HG03064 (cell line): ENCODE measurements around the gene CAMK1G.

Source experiments
- ATAC-seq: cut with Tn5 transposase; IDR thresholded peaks from one replicate; pipeline ENCODE4 v1.9.1; 2021; ENCODE audit warnings: low read depth; ENCODE audit not compliant: unreplicated experiment

The CAMK1G gene

DNA sequence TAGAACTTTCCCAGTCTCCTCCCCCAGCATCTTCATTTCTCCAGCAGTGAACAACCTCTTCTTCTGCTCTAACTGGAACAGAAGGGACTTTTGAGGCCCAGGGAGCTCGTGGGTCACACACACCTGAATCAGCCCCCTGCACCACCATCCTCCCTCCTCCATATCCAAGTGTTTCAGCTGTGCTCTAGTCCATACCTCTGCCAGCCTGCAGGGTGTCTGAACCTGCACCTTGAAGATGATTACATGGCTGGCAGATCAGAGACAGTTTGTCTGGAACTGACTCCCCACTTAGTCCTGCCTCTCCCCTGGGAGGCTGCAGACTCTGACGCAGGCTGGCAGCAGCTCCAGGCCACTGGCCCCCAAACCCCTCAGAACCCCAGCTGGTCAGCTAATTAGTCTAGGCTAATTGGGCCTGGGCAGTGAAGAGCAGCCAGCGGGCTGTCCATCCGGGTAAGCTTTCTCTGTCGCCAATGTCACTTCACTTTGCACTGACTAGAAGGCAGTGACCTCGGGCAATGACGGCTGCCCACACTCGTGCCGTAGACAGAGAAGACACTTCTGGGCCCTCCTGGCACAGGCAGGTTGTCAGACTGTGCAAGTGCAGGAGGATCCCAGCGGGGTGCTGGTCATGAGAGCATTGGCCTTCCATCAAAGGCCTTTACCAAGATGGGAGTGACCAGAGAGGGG is 12.2 kb downstream of the CAMK1G start:
- no peak for ATAC-seq

DNA sequence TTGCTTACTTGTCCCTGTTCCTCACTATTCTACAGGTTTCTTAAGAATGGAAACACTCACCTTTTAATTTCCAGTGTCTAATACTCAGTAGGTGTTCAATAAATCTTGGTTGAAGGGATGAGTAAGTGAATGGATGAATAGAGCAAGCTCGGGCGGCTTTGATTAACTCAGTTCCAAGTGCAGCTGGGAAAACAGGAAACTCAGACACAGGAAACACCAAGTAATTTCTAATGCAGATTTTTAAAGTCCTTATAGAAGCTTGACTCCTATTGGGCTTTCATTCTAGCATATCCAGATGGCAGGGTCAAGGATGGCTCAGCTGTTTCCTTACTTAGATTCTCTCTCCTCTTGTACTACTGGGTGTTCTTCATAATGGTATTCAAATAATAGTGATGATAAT is 14.0 kb downstream of the CAMK1G start:
- ATAC-seq, result no peak

DNA sequence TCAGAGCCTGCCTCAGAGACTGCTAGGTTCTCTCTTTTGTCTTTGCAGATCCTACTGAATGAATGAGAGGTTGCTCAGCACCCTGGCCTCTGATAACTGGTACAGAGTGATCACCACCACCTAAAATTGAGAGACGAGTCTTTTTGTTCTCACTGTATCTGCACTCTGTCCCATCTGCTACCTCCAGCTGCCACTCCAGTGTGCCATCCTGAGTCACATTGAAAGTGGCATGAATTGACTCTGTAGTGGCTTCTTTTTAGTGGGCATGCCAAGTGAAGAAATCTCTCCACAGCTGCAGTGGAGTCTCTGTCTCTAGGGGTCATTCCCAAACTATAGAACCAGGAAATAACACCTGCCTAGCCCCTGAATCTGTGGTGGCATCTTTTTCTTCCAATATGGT is 14.7 kb downstream of the CAMK1G start:
- no peak for ATAC-seq

DNA sequence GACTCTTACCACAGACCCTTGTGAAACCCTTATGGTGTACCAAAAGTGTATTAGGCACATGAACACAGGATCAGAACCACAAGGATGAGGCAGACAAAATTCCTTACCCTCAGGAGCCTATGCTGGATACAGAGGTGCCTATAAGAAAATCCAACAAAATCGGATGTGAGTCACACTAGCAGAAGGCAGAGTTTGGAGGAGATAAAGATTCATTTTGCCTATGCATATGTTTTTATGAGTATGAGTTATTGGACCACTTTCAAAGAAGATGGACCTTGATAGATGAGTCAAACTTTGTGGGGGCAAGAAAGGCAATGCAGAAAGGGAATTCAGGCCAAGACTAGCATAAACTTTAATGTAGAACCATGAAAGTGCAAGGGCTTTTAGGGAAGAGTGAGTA is 17.0 kb downstream of the CAMK1G start:
- no peak for ATAC-seq

DNA sequence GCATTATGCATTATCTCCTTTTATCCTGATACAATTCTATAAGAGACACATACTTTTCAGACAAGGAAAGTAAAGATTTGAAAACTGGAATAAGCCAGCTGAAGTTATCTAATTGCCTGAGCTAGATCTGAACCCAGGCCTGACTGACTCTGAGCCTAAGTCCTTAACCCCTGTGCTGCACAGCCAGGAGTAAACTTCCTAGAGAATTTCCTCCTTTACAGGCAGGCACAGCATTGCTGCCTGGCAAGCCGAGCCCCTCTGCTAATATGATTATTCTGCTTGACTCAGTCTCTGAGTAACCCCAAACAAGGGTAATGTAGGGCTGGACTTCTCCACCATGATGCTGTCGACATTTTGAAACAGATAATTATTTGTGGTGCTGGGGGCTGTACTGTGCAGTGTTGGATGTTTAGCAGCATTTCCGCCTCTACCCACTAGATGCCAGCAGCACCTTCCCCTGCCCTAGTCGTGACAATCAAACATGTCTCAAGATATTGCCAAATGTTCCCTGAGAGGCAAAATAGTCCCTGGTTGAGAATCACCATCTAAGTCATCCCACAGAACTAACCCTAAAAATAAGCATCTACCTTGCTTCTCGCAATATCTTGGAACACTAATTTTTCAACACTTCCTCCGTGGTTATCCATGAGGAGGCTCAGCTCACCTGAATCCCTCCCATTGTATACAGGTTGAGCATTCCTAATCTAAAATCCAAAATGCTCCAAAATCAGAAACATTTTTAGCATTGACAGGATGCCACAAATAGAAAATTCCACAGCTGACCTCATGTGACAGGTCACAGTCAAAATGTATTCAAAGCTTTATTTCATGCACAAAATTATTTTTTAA is 18.5 kb downstream of the CAMK1G start:
- ATAC-seq, result no peak

DNA sequence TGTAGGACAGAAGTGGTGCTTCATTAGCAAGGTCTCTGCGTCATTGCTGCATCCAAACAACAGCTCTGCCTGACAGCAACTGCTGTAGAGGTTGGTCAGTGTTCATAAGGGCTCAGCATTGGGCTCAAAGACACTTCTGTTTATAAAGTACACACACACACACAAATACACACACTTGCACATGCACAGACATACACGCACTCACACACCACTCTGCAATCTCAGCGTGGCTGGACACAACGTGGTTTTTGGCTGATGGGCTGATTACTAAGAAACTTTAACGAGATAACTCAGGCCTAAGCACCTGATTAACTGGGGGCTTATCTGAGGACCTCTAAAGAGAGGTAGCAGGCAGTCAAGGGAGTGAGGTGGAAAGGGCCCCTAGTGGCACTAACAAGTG is 20.4 kb downstream of the CAMK1G start:
- no peak for ATAC-seq

DNA sequence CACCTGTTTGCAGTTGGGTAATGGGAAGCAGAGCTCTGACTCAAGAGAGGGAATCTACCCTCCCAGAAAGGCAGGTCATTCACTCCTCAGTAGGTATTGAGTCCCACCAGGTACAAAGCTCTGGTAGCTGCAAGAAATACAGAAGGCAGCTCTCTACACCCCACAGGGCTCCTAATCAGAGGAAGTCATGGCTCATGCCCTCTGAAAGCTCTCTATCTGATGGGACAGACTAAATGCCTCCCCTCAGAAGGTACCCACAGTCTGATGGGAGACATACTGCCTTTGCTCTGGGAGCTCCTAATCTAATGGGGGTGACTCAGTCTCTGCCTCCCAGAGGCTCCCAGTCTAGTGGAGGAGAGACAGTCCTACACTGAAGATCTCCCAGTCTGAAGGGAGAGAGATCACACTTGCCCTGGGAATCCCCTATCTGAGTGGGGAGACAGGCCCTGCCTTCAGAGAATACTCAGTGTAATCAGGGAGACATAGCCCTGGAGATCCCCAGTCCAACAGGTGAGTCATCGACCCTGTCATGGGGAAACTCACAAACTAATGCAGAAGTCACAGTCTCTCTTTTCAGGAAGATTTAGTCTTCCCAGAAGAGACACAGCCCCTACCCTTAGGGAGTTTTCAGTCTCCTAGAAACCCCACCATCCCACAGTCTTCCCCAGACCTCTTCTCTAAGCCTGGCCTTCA is 23.7 kb downstream of the CAMK1G start:
- ATAC-seq, result peak; percentile 79

DNA sequence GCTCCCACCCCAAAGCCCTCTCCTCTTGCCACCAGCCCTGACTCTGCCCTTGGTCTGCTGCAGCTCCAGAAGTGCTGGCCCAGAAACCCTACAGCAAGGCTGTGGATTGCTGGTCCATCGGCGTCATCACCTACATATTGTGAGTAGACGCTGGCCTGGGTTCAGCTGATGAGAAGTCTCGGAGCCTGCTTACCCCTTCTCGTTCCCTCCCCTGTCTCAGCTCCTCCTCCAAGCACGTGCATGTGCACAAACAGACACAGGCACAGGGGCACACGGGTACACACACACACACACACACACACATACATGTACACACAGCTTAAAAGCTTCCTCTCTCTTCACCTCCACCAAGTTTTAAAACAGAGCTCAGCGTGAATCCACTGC is 24.3 kb downstream of the CAMK1G start:
- no peak for ATAC-seq

DNA sequence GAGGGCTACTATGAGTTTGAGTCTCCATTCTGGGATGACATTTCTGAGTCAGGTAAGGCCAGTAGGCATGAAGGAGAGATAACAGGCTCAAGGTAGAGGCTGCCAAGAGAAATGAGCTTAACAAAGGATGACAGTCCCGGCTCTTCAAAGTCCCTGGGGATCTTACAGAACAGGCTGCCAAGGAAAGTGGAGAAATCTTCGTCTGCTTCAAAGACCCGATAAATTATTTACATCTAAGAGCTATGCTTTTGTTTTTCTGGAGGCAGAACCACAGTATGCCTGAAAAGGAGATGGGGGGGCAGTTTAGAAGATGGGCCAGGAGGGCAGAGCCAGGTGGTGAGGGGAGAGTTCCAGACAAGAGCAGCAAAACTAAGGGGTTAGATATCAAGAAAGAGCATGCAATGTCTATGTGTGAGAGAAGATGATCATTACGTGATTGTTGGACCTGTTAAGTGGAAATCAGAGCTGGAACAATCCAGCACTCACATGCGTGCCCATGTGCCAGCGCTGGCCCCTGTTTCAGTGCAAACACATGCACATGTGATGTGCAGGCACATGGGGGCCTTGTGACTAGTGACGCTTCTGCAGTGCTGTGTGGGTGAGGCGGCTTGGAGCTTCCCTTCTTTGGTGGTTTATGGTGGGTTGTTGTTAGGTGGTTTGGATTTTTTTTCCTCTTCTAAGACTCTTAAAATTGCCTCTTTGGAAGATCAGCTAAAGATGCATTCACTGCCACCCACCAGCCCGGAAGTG is 25.7 kb downstream of the CAMK1G start:
- no peak for ATAC-seq

DNA sequence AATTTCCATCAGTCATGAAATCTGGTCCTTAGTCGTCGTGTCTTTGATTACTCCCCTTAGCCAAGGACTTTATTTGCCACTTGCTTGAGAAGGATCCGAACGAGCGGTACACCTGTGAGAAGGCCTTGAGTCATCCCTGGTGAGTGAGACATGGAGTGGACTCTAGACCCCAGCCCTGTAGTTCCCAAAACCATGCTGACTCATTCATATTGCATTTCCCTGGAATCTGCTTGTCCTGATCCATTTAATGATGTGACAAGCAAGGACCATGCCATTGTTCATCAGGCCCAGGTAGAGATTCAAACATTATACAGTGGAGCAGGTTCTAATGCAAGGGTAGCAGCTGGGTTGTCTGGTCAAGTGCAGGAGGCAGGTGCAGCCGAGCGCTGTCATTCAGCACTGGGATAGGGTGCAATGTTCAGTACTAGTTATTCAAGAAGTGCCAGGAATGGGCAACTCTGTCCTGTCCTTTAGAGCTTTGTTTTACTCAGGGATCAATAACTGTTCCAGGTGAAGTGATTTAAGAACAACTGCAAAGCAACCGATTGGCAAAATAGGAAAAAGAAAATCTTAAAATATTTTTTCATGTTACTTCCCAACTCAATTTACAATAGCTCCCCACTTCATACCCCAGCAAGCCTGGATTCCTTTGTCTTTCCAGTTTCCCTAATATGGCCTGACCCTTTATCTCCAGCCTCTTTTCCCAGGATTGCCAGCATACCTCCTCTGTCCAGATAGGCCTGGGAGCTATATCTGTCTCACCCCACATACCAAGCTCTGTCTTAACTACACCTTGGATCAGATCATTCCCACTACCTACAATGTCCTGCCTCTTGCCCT is 26.5 kb downstream of the CAMK1G start:
- ATAC-seq, result no peak

DNA sequence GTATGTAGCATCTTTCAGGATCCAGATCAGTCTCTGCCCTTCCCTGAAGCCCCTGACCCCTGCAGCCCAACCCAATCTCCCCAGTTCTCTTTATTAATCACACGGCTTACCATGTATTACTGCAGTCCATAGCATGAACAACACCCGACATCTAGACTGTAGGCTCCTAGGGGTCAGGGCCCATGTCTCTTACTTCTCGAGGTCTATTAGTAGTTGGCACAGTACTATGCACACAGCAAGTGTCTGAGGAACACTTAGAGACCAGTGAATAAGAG is 27.1 kb downstream of the CAMK1G start:
- no peak for ATAC-seq

DNA sequence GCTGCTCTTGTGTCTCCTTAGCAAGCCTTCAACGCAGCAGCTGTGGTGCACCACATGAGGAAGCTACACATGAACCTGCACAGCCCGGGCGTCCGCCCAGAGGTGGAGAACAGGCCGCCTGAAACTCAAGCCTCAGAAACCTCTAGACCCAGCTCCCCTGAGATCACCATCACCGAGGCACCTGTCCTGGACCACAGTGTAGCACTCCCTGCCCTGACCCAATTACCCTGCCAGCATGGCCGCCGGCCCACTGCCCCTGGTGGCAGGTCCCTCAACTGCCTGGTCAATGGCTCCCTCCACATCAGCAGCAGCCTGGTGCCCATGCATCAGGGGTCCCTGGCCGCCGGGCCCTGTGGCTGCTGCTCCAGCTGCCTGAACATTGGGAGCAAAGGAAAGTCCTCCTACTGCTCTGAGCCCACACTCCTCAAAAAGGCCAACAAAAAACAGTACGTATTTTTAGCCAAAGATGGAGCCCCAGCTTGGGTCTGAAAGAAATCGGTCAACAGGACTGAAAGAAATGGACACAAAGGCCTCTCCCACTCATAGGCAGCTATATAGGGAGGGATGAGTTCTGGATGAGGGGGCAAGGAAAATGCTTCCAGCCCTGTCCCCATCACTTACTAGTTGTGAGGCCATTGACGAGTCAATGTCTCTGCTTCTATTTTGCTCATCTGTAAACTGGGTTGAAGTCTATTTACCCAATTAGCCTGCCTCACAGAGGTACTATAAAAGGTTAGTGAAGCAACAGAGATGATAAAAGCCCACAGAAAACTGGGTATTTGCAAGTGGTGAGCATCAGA is 28.5 kb downstream of the CAMK1G start:
- no peak for ATAC-seq

DNA sequence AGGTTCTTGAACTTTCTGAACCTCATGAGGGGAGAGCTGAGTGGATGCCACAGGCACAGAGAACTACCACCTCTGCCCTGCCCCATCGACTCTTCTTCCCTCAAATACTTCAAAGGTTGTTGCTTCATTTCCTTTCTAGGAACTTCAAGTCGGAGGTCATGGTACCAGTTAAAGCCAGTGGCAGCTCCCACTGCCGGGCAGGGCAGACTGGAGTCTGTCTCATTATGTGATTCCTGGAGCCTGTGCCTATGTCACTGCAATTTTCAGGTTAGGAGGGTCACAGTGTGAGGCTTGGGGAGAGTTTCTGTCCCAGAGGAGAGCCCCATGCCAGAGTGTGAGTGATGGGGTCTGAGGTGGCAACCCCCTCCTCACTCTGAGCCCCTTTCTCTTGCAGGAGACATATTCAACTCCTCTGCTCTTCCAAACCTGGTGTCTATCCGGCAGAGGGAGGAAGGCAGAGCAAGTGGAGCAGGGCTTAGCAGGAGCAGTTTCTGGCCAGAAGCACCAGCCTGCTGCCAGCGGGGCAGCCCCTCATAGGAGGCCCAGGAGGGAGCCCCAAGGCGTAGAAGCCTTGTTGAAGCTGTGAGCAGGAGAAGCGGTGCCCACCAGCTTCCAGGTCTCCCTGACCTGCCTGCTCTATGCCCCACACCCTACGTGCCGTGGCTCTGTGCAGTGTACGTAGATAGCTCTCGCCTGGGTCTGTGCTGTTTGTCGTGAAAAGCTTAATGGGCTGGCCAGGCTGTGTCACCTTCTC is 29.3 kb downstream of the CAMK1G start:
- ATAC-seq, result no peak

DNA sequence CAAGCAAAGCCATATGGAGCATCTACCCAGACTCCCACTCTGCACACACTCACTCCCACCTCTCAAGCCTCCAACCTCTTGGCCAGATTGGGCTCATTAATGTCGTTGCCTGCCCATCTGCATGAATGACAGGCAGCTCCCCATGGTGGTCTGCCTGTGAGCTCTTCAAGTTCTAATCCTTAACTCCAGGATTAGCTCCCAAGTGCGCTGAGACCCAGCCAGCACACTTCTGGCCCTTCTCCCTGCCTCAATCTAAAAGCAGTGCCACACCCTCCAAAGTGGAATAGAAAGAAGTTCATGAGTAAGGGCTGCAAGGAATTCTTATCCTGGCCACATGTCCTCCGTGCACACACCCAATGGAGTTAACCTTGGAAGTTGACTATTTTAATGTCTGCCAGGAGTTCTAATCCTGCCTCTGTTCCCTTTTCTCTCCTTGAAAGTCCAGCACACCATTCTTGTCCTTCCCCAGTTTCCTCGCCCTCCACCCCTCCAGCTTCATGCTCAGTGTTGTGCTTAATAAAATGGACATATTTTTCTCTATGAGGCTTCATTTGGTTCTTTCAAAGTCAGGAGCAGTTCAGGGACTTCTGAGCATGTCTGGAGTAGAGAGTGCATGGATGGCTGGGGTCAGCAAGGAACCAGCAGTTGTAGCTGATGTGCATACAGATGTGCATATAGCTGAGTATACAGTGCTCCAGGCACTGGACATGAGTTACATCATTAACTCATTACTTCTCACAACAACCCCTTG is 30.1 kb downstream of the CAMK1G start:
- ATAC-seq, result no peak

DNA sequence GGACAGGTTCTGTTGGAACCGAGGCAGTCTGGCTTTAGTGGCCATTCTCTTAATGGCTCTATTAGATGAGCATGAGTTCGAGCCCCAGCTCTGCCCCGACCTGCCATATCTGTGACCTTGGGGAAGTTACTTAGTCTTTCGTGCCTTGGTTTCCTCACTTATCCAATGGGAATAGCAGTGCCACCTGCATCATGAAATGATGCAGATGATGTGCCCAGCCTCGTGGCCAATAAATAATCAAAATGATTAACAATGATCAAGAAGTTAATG is 30.6 kb downstream of the CAMK1G start:
- no peak for ATAC-seq

DNA sequence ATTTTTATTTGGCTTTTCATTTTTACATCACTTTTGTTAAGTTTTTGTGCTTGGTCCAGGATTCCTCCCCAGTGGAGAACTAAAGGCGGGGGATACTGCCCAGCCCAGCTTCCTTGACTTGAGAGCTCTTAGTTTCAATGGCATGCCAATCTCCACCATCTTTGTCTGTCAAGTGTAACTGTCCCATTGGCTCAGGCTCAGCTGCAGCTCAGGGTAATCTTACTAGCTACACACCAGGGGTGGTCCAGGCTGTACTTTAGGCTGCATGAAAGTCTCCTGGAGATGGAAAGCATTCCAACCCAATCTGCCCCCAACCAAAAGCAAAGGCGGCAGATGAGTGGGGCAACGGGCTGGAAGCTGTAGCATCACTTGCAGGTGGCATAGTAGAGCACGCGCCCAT is 31.4 kb downstream of the CAMK1G start:
- no peak for ATAC-seq

DNA sequence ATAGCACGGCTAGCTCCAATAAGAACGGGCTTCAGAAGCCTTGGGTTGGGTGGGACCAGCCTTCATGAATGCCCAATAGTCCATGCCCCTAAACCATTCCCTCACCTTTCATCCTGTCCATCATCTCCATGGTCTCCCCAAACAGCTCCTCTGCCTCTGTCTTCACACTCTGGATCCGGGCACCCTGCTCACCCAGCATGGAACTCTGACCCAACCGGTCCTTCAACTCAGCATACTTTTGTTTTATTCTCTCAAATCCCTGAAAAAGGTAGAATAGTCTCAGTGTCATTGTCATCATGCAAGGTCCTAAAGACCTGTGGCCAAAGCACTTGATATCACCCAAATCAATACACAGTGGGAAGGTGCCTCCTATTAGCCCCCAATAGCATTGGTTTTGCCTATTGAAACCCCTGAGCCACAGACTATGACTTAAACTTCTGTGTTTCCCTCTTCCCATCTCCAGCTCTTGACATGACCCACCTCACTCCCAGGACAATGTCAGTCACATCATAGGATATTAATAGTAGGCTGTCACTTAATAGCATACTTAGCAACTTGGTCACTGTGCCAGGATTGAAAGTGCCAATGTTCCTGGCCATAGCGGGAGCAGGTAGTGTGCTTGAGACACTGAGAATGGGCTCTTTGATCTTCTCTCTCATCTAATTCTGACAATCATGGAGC is 33.0 kb downstream of the CAMK1G start:
- no peak for ATAC-seq
